ACC112 (cell line): ENCODE measurements around the gene ARFGAP3.

ENCODE experiments used
- H2AFZ ChIP-seq: fragments of 200-600 bp; sonication (generic); one replicate; pipeline ENCODE4 v1.6.0; 2017; ENCODE audit warnings: antibody characterized with exemption, low read length; ENCODE audit not compliant: unreplicated experiment
- H3K27ac ChIP-seq: fragments of 200-600 bp; sonication (generic); 2 replicates; pipeline ENCODE4 v1.5.1; 2014; ENCODE audit warnings: low read depth, mild to moderate bottlenecking, antibody characterized with exemption, low read length, moderate library complexity
- H3K27me3 ChIP-seq: fragments of 200-600 bp; sonication (generic); 2 replicates; pipeline ENCODE4 v1.6.1; 2014; ENCODE audit warnings: mild to moderate bottlenecking, antibody characterized with exemption, low read length, moderate library complexity, mixed read lengths; ENCODE audit not compliant: insufficient read depth
- H3K36me3 ChIP-seq: fragments of 200-600 bp; sonication (generic); 2 replicates; pipeline ENCODE4 v1.6.1; 2016; ENCODE audit warnings: mild to moderate bottlenecking, antibody characterized with exemption, low read length, moderate library complexity, mixed read lengths; ENCODE audit not compliant: insufficient read depth
- H3K4me1 ChIP-seq: fragments of 200-600 bp; sonication (generic); one replicate; pipeline ENCODE4 v1.6.1; 2016; ENCODE audit warnings: low read length, mixed read lengths; ENCODE audit not compliant: insufficient read depth, unreplicated experiment, control insufficient read depth
- H3K4me3 ChIP-seq: fragments of 200-600 bp; sonication (generic); 2 replicates; pipeline ENCODE4 v1.5.1; 2014; ENCODE audit warnings: mild to moderate bottlenecking, low read depth, low read length
- H3K79me2 ChIP-seq: fragments of 200-600 bp; sonication (generic); one replicate; pipeline ENCODE4 v1.6.0; 2016; ENCODE audit warnings: low read length; ENCODE audit not compliant: control insufficient read depth, unreplicated experiment, insufficient read depth

The ARFGAP3 gene

GRCh38 chr22:42893371-42894150 lies 36.5 kb upstream of the ARFGAP3 start:
- Histone ChIP-seq H3K4me1 (no peaks in the 10 kb centered on the region), H3K79me2 (peaks cover 3% of the 10 kb centered on the region), H3K27me3 (no peaks in the 10 kb centered on the region), H3K36me3 (no peaks in the 10 kb centered on the region), H3K27ac (no peak overlapping the region), H3K4me3 (no peak overlapping the region), H2AFZ (no peak overlapping the region)

GRCh38 chr22:42892571-42893316 lies 35.7 kb upstream of the ARFGAP3 start:
- Histone ChIP-seq H3K4me1 (no peaks in the 10 kb centered on the region), H3K79me2 (peaks cover 3% of the 10 kb centered on the region), H3K4me3 (no peak overlapping the region), H3K27me3 (no peaks in the 10 kb centered on the region), H3K27ac (no peak overlapping the region), H3K36me3 (no peaks in the 10 kb centered on the region), H2AFZ (no peak overlapping the region)

GRCh38 chr22:42892156-42892555 lies 35.1 kb upstream of the ARFGAP3 start:
- Histone ChIP-seq H3K27ac (no peak overlapping the region), H3K27me3 (no peaks in the 10 kb centered on the region), H3K4me1 (no peaks in the 10 kb centered on the region), H2AFZ (no peak overlapping the region), H3K4me3 (no peak overlapping the region), H3K79me2 (no peaks in the 10 kb centered on the region), H3K36me3 (no peaks in the 10 kb centered on the region)

- Histone ChIP-seq H3K36me3 (no peaks in the 10 kb centered on the region), H3K79me2 (no peaks in the 10 kb centered on the region), H3K27ac (no peak overlapping the region), H3K27me3 (no peaks in the 10 kb centered on the region), H3K4me3 (no peak overlapping the region), H2AFZ (no peak overlapping the region), H3K4me1 (no peaks in the 10 kb centered on the region)
Observed at GRCh38 chr22:42891696-42892095, 34.6 kb upstream of the ARFGAP3 start.

- Histone ChIP-seq H3K36me3 (no peaks in the 10 kb centered on the region), H3K27ac (no peak overlapping the region), H3K27me3 (no peaks in the 10 kb centered on the region)
Observed at GRCh38 chr22:42891008-42891407, 33.9 kb upstream of the ARFGAP3 start.

GRCh38 chr22:42889304-42889703 lies 32.2 kb upstream of the ARFGAP3 start:
- Histone ChIP-seq H2AFZ (no peak overlapping the region), H3K36me3 (no peaks in the 10 kb centered on the region), H3K79me2 (no peaks in the 10 kb centered on the region), H3K27me3 (no peaks in the 10 kb centered on the region), H3K27ac (no peak overlapping the region), H3K4me1 (no peaks in the 10 kb centered on the region), H3K4me3 (no peak overlapping the region)

More at GRCh38 chr22:42891008-42891407, 33.9 kb upstream of the ARFGAP3 start:
- Histone ChIP-seq H3K4me1 (no peaks in the 10 kb centered on the region), H2AFZ (no peak overlapping the region), H3K4me3 (no peak overlapping the region), H3K79me2 (no peaks in the 10 kb centered on the region)

GRCh38 chr22:42887523-42888507 lies 30.7 kb upstream of the ARFGAP3 start:
- H3K36me3 ChIP-seq, result no peaks in the 10 kb centered on the region
- H3K27me3 ChIP-seq, result no peaks in the 10 kb centered on the region
- H3K27ac ChIP-seq, result no peak overlapping the region
- H3K4me3 ChIP-seq, result no peak overlapping the region
- H2AFZ ChIP-seq, result no peak overlapping the region
- no peaks in the 10 kb centered on the region for H3K4me1 ChIP-seq
- H3K79me2 ChIP-seq, result no peaks in the 10 kb centered on the region

GRCh38 chr22:42887120-42887519 lies 30.0 kb upstream of the ARFGAP3 start:
- Histone ChIP-seq H3K4me3 (no peak overlapping the region), H3K27ac (no peak overlapping the region), H3K36me3 (no peaks in the 10 kb centered on the region), H3K27me3 (no peaks in the 10 kb centered on the region), H3K4me1 (no peaks in the 10 kb centered on the region), H3K79me2 (no peaks in the 10 kb centered on the region), H2AFZ (no peak overlapping the region)

- H3K27me3 ChIP-seq, result no peaks in the 10 kb centered on the region
- no peaks in the 10 kb centered on the region for H3K4me1 ChIP-seq
- no peak overlapping the region for H3K4me3 ChIP-seq
- no peaks in the 10 kb centered on the region for H3K79me2 ChIP-seq
- no peak overlapping the region for H3K27ac ChIP-seq
- no peak overlapping the region for H2AFZ ChIP-seq
- no peaks in the 10 kb centered on the region for H3K36me3 ChIP-seq
Observed at GRCh38 chr22:42885446-42885845, 28.4 kb upstream of the ARFGAP3 start.

- Histone ChIP-seq H3K36me3 (no peaks in the 10 kb centered on the region), H3K79me2 (no peaks in the 10 kb centered on the region), H2AFZ (no peak overlapping the region), H3K4me3 (no peak overlapping the region), H3K4me1 (no peaks in the 10 kb centered on the region), H3K27ac (no peak overlapping the region), H3K27me3 (no peaks in the 10 kb centered on the region)
Observed at GRCh38 chr22:42884616-42885375, 27.7 kb upstream of the ARFGAP3 start.
